ENCODE data around the gene LMX1B. TPM values are rescaled to one million over a fixed set of nuclear protein-coding genes. Genes with fewer than 3 reads are reported as not detected.

Gene LMX1B
- total RNA-seq, 4 donors from 2014 or later, result 3.2 to 6.9 (median 4.6) TPM

GRCh38 chr9:126664900-126665643 lies 51.3 kb downstream of the LMX1B start:
- TF ChIP-seq POLR2A (IDR thresholded peaks at IDR 0.05) (no peak), CTCF (IDR thresholded peaks at IDR 0.05) (no peak)
- DNase-seq (ENCODE audit: low spot score in 2 of 2), result no peak
- 13 to 22% methylated on average over 24 to 25 of the region's 25 CpGs for WGBS, 2 donors

DNA sequence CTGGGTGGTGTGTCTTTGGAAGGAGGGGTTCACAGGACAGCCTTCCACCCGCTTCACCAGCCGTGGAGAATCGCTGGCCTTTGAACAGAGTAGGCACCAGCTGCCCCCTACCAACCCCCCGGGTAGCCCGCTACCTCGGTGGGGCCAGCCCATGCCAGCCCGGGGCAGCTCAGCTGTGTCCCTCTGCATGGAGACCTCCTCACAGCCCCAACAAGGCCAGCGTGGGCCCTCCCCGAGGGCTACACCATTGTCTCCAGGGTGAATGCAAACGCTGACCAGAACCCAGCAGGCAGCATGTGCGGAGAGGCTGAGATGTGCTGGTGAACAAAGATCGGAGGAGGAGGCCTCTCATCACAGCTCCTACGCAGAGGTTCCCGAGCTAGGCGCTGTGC lies 51.9 kb downstream of the LMX1B start:
- 74 to 90% methylated on average over 9 to 15 of the region's 15 CpGs for WGBS, 2 donors
- H3K4me3 ChIP-seq (ENCODE audit: low read depth, poor library complexity, severe bottlenecking), result no peak overlapping the region
- TF ChIP-seq POLR2A (IDR thresholded peaks at IDR 0.05), result no peak
- no peak for TF ChIP-seq CTCF (IDR thresholded peaks at IDR 0.05)
- intact Hi-C loops (cut with DNase I; ENCODE audit: low total_unique reads), result no loop called here
- DNase-seq (ENCODE audit: low spot score in 2 of 2), result no peak

More at GRCh38 chr9:126664900-126665643, 51.3 kb downstream of the LMX1B start:
- H3K4me3 ChIP-seq (ENCODE audit: low read depth, poor library complexity, severe bottlenecking), result no peak overlapping the region
- intact Hi-C loops (cut with DNase I; ENCODE audit: low total_unique reads), result no loop called here

GRCh38 chr9:126666155-126666803 lies 52.6 kb downstream of the LMX1B start:
- TF ChIP-seq POLR2A (IDR thresholded peaks at IDR 0.05), result no peak
- TF ChIP-seq CTCF (IDR thresholded peaks at IDR 0.05), result no peak
- no peak overlapping the region for H3K4me3 ChIP-seq (ENCODE audit: low read depth, poor library complexity, severe bottlenecking)
- intact Hi-C loops (cut with DNase I; ENCODE audit: low total_unique reads), result no loop called here
- 67 to 71% methylated on average over 13 of the region's 13 CpGs for WGBS, 2 donors
- no peak for DNase-seq (ENCODE audit: low spot score in 2 of 2)

DNA sequence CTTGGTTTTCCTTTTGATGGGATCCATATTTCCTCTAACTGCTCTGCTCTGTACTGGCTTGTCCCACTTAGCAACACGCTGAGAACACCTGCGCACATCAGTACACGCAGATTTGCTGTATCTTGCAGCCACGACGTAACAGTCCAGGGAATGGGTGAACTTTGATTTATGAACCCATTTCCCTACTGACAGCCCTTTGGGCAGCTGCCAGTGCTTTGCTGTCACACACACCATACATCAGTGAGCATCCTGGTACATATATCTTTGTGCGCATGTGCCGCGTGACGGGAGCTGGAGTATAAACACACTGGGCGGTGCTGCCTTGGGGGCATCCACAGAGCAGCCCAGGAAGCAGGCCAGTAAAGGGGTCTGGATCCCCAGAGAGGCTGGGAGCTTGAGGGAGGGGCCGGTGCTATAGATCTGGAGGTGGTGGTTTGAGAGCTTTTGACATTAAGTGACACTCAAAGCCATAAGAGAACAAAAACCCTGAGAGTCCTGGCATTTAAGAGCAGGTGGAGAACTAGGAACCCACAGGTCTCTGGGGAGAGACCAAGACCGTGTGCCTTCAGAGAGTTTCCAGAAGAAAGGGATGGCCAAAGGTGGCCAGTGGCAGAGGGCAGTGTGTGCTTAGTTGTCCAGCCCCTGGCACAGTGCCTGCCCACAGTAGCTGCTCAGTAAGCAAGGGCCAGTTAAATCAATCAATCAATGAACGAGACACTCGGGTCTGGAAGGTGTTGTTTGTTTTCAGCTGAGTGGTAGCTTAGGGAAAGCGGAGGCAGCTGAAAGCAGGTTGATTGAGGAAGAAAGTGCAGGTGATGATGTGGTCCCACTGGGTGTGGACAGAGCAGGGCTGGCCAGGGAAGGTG lies 53.7 kb downstream of the LMX1B start:
- 48 to 49% methylated on average over 15 of the region's 15 CpGs for WGBS, 2 donors
- DNase-seq (ENCODE audit: low spot score in 2 of 2), result no peak
- intact Hi-C loops (cut with DNase I; ENCODE audit: low total_unique reads), result no loop called here
- H3K4me3 ChIP-seq (ENCODE audit: low read depth, poor library complexity, severe bottlenecking), result no peak overlapping the region
- TF ChIP-seq CTCF (IDR thresholded peaks at IDR 0.05) (no peak), POLR2A (IDR thresholded peaks at IDR 0.05) (no peak)

- no peak for DNase-seq (ENCODE audit: low spot score in 2 of 2)
- H3K4me3 ChIP-seq (ENCODE audit: low read depth, poor library complexity, severe bottlenecking), result no peak overlapping the region
- no peak for TF ChIP-seq CTCF (IDR thresholded peaks at IDR 0.05)
- TF ChIP-seq POLR2A (IDR thresholded peaks at IDR 0.05), result no peak
- 50 to 91% methylated on average over 3 of the region's 3 CpGs for WGBS, 2 donors
- intact Hi-C loops (cut with DNase I; ENCODE audit: low total_unique reads), result no loop called here
Observed at GRCh38 chr9:126668058-126668457, 54.3 kb downstream of the LMX1B start.

Measured in lower leg skin (tissue), 4 donors.